ENCODE data around the gene IRF8. TPM values are rescaled to one million over a fixed set of nuclear protein-coding genes. Genes with fewer than 3 reads are reported as not detected.

Gene IRF8
- total RNA-seq, 1 donor from 2014 or later: not detected

DNA sequence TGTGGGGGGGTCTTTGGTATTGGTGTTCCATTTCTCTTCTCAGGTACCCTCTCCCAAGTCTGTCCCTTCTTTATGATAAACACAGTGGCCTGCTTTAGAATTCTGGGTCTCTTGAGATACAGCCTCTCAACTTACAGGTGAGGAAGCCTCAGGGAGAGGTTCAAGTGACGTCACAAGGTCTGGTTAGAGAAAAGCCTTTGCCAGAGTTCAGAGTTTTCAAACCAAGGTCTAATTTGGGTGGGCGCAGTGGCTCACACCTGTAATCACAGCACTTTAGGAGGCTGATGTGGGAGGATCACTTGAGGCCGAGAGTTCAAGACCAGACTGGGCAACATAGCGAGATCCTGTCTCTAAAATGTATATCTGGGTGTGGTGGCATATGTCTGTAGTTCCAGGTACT, 2.1 kb downstream of the IRF8 start:
- Histone ChIP-seq H3K36me3 (ENCODE audit: control insufficient read depth, insufficient read depth, low read length) (no peaks in the 10 kb centered on the region), H3K4me3 (ENCODE audit: low read depth, low read length) (no peak overlapping the region), H3K27me3 (ENCODE audit: control insufficient read depth, insufficient read depth, low read length) (peaks cover 15% of the 10 kb centered on the region)
- TF ChIP-seq, protein P1, sequence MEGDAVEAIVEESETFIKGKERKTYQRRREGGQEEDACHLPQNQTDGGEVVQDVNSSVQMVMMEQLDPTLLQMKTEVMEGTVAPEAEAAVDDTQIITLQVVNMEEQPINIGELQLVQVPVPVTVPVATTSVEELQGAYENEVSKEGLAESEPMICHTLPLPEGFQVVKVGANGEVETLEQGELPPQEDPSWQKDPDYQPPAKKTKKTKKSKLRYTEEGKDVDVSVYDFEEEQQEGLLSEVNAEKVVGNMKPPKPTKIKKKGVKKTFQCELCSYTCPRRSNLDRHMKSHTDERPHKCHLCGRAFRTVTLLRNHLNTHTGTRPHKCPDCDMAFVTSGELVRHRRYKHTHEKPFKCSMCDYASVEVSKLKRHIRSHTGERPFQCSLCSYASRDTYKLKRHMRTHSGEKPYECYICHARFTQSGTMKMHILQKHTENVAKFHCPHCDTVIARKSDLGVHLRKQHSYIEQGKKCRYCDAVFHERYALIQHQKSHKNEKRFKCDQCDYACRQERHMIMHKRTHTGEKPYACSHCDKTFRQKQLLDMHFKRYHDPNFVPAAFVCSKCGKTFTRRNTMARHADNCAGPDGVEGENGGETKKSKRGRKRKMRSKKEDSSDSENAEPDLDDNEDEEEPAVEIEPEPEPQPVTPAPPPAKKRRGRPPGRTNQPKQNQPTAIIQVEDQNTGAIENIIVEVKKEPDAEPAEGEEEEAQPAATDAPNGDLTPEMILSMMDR (IDR thresholded peaks at IDR 0.05; ENCODE audit: insufficient read depth, low read length, severe bottlenecking): no peak
- DNase-seq (ENCODE audit: low read depth) (no peak), FAIRE-seq (no peak)

DNA sequence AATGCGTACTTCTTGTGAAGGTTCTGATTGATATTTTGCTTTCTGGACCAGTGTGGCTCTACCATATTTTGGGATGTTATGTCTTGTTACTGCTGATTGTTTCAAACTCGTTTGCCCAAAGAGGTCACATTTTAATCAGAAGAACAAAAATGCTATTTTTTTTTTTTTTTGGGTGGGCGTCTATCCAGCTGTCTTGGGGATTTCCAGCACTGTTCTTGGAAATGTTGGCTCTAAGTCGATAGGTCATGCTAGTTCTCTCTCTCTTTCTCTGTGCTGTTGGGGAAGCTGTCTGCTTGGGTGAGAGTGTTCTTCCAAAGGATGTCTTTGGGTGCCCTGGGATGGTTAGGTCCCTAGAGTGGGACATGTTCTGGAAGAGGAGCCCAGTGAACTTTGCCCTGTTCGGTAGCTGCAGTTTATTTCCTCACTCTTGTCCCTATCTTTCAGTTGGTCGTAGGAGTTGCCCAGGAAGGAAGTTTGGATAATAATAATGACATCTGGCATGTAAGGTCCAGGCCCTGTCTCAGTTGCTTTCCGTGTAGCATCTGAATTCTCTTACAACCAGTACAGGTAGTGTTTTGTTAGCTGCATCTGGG, 2.9 kb downstream of the IRF8 start:
- Histone ChIP-seq H3K27me3 (ENCODE audit: control insufficient read depth, insufficient read depth, low read length) (peaks cover 15% of the 10 kb centered on the region), H3K4me3 (ENCODE audit: low read depth, low read length) (no peak overlapping the region), H3K36me3 (ENCODE audit: control insufficient read depth, insufficient read depth, low read length) (no peaks in the 10 kb centered on the region)
- no peak for FAIRE-seq
- TF ChIP-seq, protein P1 (IDR thresholded peaks at IDR 0.05; ENCODE audit: insufficient read depth, low read length, severe bottlenecking): no peak
- DNase-seq (ENCODE audit: low read depth): no peak

DNA sequence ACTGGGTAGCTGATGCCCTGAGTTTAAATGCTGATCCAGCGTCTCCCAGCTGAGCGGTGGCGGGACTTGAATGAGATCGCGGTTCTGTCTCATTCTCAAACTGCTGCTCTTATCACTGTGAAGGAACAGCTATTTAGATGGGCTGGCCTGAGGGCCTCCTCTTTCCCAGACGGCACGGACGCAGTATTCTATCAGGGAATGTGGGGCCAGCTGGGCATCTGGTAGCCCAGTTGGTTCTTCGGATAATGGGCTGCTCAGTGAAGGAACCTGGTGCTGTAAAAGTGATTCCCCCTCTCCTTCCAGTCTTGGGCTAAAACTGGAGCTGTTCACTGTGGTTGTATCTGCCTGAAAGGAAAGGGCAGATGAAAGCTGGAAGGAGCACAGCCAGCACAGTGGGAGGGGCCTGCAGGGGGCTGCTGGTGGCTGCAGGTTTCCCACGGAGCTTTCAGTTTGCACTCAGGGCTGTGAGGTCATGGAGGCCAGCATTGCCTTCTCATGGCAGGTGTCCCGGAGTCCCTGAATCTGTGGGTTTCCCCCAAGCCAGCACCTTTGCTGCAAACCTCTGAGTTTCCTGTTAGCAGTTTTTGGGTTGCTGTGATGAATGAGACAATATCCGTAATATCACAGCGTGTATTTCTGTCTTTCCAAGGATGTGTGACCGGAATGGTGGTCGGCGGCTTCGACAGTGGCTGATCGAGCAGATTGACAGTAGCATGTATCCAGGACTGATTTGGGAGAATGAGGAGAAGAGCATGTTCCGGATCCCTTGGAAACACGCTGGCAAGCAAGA, 3.6 kb downstream of the IRF8 start:
- TF ChIP-seq, protein P1 (IDR thresholded peaks at IDR 0.05; ENCODE audit: insufficient read depth, low read length, severe bottlenecking): no peak
- H3K36me3 ChIP-seq (ENCODE audit: control insufficient read depth, insufficient read depth, low read length): no peaks in the 10 kb centered on the region
- no peak for FAIRE-seq
- DNase-seq (ENCODE audit: low read depth): no peak
- H3K4me3 ChIP-seq (ENCODE audit: low read depth, low read length): no peak overlapping the region
- peaks cover 15% of the 10 kb centered on the region for H3K27me3 ChIP-seq (ENCODE audit: control insufficient read depth, insufficient read depth, low read length)

DNA sequence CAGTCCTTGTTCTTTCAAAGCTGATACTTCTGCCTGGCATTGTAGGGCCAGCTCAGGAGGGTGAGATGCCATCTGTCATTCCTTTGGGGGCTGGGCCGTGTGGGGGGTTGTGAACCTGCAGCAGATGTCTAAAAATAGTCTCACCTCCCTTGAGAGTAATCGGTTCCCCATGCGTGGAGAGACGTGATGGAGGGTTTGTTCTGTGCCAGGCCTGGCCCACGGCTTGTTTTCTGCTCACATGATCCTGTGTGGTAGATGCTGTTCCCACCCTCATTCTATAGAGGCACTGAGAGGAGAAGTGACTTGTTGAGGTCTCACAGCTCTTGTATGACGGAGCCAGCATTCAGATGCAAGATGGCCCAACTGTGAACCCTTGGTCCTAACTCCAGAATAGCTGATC, 4.6 kb downstream of the IRF8 start:
- TF ChIP-seq, protein P1 (IDR thresholded peaks at IDR 0.05; ENCODE audit: insufficient read depth, low read length, severe bottlenecking): no peak
- Histone ChIP-seq H3K27me3 (ENCODE audit: control insufficient read depth, insufficient read depth, low read length) (peaks cover 10% of the 10 kb centered on the region), H3K4me3 (ENCODE audit: low read depth, low read length) (no peak overlapping the region), H3K36me3 (ENCODE audit: control insufficient read depth, insufficient read depth, low read length) (no peaks in the 10 kb centered on the region)
- no peak for DNase-seq (ENCODE audit: low read depth)
- no peak for FAIRE-seq

DNA sequence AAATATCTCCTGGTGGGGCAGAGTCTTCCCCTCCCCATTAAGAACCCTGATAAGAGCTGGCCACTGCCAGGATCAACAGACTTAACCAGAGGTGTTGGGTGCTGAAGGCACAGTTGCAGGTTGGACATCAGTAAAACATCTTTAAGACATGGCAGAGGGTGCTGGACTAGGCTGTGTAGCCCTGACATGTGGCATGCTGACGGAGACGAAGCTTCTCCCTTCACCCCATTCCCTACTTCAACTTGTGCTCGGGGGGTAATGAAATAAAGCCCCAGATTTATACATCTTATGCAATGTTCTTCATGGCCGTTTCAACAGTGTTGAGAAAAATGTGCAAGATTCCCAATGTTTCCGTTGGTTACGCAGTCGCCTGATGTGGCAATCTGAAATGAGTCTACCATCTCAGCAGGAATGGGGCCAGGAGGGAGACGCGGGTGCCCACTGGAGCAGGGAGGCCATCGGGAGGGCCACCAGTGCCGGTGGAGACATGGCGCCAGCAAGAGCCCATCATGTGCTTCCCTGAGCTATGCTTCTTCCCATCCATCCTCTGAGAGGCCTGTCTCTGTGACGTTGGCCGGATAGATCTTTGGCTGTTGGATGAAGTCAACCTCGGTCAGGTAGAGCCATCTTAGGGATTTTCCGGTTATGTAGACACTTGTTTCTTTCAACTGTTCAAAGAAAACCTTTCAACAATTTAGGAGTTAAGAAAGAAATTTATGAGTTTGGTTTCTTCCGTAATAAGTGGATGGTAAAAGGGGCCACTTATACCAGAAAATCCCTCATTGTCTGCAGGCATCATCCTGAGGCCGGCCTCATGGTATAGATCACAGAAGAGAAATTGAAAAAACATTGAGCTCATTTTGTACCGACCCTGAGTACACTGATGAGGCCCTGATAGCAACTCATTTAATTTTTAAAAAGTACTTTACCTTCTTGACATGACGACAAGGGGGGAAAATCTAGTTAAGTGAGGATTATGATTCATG, 6.4 kb downstream of the IRF8 start:
- H3K36me3 ChIP-seq (ENCODE audit: control insufficient read depth, insufficient read depth, low read length): no peaks in the 10 kb centered on the region
- FAIRE-seq (no peak), DNase-seq (ENCODE audit: low read depth) (no peak)

More for the DNA sequence above, 6.4 kb downstream of the IRF8 start:
- H3K4me3 ChIP-seq (ENCODE audit: low read depth, low read length): no peak overlapping the region
- H3K27me3 ChIP-seq (ENCODE audit: control insufficient read depth, insufficient read depth, low read length): peaks cover 2% of the 10 kb centered on the region
- TF ChIP-seq, protein P1 (IDR thresholded peaks at IDR 0.05; ENCODE audit: insufficient read depth, low read length, severe bottlenecking): no peak

Data from bronchial epithelial cell (primary cell).